Left lobe of liver (tissue), 2 donors: ENCODE data around the gene ADCY2. TPM values are rescaled to one million over a fixed set of nuclear protein-coding genes. Genes with fewer than 3 reads are reported as not detected.

Experiments
- ATAC-seq: fragments of 200-7000 bp; cut with Tn5 transposase; one replicate; pipeline ENCODE4 v1.9.1; 2020; ENCODE audit warnings: mild to moderate bottlenecking, moderate library complexity
- DNase-seq: peaks from one replicate; pipeline ENCODE4 v3.0.0-alpha.2; 2020; ENCODE audit warnings: low spot score
- total RNA-seq: library from RNA; stranded (reverse); gene quantifications from one replicate; pipeline ENCODE4 v1.2.1, GENCODE V29; 2021
- donor health status: DM: no; HTN: no; CAD: no; lungs with moderate emphysema.
- donor health status: DM: no; HTN: yes; CAD: no.

ADCY2 gene
- total RNA-seq, 1 donor from 2014 or later: 0.35 TPM

GRCh38 chr5:7653046-7653445 is 257.1 kb downstream of the ADCY2 start:
- DNase-seq (no peak), ATAC-seq (no peak)

GRCh38 chr5:7657153-7657552 is 261.2 kb downstream of the ADCY2 start:
- ATAC-seq (no peak), DNase-seq (no peak)

DNA sequence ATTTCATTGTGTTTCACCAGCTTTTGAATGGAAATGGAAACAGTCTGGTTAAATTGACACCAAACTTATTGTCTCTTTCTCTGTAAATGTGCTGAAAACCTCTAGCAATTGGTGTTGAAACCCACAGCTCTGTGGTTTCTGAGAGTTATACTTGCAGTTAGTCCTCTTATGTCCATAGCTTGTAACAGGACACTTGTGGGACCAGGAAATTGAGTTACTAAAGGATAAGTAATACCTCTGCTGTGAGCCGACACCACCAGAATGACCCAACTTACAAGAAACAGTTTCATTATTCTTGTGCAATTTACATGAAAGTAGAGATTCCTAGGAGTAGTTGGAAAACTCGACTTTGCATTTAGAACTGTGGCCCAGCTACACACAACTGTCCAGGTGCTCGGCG is 263.5 kb downstream of the ADCY2 start:
- ATAC-seq: no peak

GRCh38 chr5:7662289-7662688 is 266.4 kb downstream of the ADCY2 start:
- DNase-seq: no peak
- ATAC-seq: no peak

More for the DNA sequence above, 263.5 kb downstream of the ADCY2 start:
- no peak for DNase-seq

DNA sequence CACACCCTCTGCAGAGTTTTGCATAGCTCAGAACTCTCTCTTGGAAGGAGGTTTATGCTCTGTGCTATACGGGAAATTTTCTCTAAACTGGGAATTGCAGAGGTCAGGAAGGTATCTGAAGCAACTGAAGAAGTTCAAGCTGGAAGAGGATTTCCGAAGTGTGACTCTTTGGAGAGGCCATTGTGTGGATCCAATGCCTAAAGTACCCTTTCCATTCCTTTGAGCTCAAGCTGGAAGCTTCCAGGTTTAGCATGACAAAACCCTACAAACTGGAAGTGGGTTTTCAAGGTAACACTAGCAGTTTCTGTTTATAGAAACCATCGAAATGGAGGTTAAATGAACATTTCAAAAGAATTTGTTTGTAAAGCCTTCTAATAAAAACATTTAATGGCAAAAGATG is 267.9 kb downstream of the ADCY2 start:
- ATAC-seq (no peak), DNase-seq (no peak)

DNA sequence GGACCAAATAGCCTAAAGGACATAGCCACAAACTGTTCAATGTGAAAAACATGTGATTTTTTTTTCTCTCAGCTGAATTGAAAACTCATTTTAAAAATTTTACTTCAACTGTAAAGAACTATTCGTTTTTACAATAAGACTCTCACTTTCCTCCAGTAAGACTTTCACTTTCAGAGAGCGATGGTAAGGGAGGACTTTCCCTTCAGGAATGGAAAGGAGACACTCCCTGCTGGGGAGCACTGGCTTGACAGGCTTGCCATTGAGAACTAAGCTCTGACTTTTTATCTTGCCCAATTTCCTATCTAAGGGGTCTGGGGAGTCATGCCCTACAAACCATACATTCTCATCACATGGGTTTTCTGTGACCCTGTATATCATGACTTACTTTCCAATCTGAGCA is 268.3 kb downstream of the ADCY2 start:
- ATAC-seq (no peak), DNase-seq (no peak)

GRCh38 chr5:7667216-7667767 is 271.4 kb downstream of the ADCY2 start:
- DNase-seq (no peak), ATAC-seq (no peak)

DNA sequence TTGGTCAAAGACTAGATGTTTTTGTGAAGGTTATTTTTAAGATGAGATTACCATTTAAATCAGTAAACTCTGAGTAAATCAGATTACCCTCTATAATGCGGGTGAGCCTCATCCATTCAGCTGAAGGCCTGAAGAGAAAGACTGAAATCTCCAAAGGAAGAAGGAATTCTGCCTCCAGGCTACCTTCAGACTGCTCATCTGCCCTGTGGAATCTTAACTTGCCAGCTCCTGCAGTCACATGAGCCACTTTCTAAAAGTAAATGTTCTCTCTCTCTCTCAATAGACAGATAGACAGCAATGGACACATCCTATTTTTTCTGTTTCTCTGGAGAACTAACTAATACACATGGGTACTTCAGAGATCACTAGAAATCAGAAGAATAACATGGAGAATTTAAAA is 272.2 kb downstream of the ADCY2 start:
- ATAC-seq (no peak), DNase-seq (no peak)

DNA sequence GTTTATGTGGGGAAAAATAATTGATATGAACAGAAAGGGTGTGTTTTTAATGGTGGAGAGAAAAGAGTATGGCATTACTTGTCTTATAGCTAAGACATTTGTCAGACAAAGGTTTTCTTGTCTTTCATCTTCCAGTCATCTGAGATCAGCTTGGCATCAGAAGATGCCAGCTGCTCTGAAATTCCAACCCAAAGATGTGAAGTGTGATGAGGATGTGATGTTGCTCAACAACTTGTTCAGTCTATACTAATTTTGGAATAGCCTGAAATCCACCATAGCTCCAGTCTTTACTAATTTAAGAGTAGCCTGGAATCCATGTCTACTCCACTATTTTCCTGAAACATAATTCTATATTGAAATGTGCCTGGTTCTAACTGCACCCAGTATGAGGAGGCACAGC is 272.7 kb downstream of the ADCY2 start:
- no peak for DNase-seq
- ATAC-seq: no peak

- ATAC-seq: no peak
- DNase-seq: no peak
These were observed 275.5 kb downstream of the ADCY2 start for GRCh38 chr5:7671381-7671993.

- DNase-seq (no peak), ATAC-seq (no peak)
These were observed 277.7 kb downstream of the ADCY2 start for GRCh38 chr5:7673658-7674057.

DNA sequence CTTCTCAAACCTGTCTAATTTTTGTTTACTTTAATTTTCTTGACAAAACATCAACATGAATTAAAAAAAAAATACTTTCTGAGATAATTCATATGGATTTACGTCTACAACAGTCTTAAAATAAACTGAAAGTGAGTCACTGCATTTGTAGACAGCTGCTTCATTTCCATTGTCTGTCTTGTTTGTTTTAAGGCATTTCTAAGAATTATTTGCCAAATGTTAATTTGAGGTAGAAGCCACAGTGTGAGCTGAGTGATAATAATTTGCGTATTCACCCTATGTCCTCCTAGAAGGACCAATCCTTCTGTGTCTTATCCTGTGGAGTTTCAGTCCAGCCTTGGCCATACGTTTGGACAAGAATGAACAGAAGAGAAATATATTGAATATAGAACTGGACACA is 280.5 kb downstream of the ADCY2 start:
- ATAC-seq: no peak
- no peak for DNase-seq

- DNase-seq (no peak), ATAC-seq (no peak)
These were observed 282.1 kb downstream of the ADCY2 start for GRCh38 chr5:7678030-7678429.

DNA sequence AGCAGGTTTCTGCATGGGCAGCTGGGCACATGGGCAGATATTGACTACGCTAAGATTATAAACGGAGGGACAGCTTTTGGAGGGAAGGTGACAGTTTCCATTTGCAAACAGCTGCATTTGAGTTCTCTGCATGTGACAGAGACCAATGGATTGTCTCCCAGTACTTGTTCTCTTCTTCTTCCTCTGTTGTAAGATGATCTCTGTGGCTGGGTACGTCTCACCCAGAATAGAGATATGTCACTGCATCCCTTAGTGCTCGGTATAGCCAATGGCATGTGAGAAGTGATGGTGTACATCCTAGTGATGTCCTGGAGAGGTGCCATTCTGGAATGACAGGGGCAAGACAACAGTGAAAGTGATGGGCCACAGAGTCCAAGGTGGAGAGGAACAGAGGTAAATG is 283.7 kb downstream of the ADCY2 start:
- no peak for ATAC-seq
- no peak for DNase-seq

DNA sequence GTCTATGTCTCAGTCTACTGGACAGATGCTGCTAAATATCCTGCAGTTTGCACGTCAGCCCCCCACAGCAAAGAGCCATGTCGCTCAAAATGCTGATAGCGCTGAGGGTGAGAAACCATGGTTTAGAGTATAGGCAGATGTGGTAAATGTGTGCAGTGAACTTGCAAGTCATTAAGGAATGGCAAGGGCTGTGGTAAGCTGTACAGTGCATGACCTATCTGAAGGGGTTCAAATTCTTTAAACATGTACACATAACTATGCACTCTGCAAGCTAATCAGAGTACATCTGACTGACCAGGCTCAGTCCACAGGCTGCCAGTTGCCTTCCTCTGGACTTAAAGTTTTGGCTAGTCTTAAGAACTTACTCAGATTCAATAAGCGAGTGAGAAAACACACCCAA is 284.3 kb downstream of the ADCY2 start:
- ATAC-seq (no peak), DNase-seq (no peak)

- DNase-seq (no peak), ATAC-seq (no peak)
These were observed 286.4 kb downstream of the ADCY2 start for GRCh38 chr5:7682379-7682778.

DNA sequence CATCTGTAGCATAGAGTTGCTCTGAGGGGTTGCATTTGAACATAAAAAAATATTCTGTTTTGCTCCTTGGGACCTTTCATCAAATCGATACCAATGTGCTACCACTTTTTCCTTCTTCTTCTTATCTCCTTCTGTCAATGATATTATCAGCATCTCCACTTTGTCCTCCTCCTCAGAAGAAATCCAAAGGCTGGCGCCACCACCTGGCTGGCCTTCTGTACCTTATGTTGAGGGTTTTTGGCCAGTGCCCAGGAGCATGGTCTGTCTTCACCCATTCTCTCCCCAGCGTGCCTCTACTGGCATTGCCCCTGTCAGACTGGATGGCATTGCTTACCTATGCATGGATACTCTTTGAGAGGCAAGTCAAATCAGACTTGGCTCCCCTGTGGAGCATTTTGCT is 287.8 kb downstream of the ADCY2 start:
- DNase-seq (no peak), ATAC-seq (no peak)

DNA sequence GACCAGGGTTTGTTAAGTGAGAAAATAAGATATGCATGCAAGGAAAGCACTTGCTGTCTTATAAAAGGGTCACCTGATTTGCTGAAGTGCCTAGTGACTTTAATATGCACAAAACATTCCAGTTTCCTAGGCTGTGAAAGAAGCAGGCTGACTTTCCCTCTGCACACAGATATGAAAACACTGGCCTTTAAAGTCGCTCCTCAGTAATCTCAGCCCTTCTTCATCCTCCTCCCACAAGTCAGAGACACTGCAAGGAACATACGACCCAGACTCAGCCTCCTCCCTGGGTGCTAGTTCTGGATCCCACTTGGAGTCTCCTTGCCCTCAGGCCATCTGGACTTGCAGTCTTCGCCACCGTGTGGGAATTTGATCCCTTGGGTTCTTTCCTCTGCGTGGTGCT is 288.9 kb downstream of the ADCY2 start:
- ATAC-seq: no peak
- DNase-seq: no peak

DNA sequence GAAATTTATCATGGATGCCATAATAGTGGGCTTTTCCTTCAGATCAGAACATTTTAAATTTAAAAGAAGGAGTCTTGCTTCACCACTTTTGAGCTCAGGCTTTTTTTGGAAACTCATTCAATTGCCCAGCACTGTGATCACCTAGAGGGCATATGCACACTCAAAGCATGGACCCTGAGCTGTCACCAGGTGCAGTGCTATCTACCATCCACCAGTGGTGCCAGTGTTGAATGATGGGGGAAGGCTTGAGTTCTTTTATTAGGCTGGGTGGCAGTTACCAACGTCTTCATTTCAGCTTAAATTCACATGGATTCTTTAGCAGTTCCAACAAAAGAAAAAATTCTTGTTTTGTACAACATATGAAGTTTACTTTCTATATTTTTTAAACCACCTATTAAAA is 290.9 kb downstream of the ADCY2 start:
- DNase-seq: no peak
- ATAC-seq: no peak

- ATAC-seq (no peak), DNase-seq (no peak)
These were observed 294.6 kb downstream of the ADCY2 start for GRCh38 chr5:7690557-7690956.

DNA sequence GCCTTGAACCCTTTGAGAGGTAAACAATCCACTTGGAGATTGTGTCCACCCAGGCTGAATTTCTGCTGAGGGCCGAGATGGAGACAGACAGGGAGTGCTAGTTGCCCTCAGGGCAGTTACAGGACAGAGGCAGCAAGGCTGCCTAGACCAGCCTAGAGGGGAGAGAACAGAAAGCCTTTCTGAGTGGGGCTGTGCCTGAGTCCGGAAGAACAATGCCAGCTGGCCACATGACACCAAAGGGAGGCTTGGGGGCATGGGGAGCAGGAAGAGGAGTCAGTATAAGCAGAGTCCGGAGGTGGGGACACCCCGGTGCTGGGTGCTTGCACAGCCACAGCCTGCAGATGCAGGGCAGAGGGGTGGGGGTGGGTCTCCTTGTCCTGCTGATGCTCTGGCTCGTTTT is 309.3 kb downstream of the ADCY2 start:
- ATAC-seq (no peak), DNase-seq (no peak)

DNA sequence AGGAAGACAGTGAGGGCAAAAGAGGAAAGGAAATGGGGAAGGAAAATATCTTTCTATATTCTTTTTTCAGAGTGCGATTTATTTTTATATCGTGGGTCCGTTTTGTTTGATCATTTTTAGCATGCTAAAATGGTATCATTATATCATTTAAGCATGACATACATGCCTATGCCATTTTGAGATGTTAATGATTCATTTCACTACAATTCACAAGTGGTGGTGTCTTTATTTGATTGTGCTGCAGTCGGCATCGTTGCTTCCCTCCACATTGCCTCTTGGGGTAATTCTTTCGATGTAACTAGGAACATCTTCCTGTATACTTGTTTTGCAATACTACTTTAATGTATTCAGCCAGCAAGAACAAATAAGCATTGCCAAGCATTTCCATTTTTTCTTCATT is 309.8 kb downstream of the ADCY2 start:
- DNase-seq: no peak
- no peak for ATAC-seq

- no peak for DNase-seq
- no peak for ATAC-seq
These were observed 310.3 kb downstream of the ADCY2 start for GRCh38 chr5:7706256-7706655.
